ENCODE data around the gene VMP1. TPM values are rescaled to one million over a fixed set of nuclear protein-coding genes. Genes with fewer than 3 reads are reported as not detected.
"Not testable (repeated sequence)": the region's sequence is repeated elsewhere in the genome, so short reads cannot be mapped to it uniquely, and the experiment has no call there.

VMP1 gene
- total RNA-seq, 1 donor from 2014 or later: 479 TPM

DNA sequence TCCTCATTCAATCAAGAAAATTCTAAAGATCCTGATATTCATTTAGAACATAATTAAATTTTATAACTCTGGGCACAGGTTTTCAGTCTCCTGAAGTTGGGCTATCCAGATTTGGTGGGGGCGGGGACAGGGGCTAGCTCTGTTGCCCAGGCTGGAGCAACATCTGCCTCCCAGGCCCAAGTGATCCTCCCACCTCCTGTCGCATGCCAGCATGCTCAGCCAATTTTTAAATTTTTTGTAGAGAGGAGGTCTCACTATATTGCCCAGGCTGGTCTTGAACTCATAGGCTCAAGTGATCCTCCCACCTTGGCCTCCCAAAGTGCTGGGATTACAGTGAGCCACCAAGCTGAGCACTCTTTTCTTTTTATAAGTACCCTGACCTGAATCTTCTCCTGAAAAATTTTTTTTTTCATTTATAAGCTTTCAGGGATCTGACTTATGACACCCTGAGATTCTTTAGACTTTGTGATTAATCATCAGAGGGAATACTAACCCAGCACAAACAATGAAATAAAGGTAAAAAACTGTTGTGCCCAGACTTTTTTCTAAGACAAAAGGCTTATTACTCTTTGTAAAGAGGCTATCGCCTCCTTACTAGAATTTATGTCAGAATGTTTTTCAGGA is 122.7 kb downstream of the VMP1 start:
- DNase-seq (ENCODE audit: low spot score): peak; percentile 11
- intact Hi-C loops (cut with micrococcal nuclease): no loop called here
- Mint-ChIP-seq H3K36me3 (ENCODE audit: low read depth) (peaks cover 50% of the 10 kb centered on the region), H3K4me1 (ENCODE audit: low read depth) (peaks cover 64% of the 10 kb centered on the region), H3K4me3 (ENCODE audit: low read depth) (peak overlapping the region; percentile 85), H3K27ac (peak overlapping the region; percentile 99), H3K27me3 (ENCODE audit: low read depth) (no peaks in the 10 kb centered on the region), H3K9me3 (no peaks in the 10 kb centered on the region)

GRCh38 chr17:59830846-59831486 is 123.5 kb downstream of the VMP1 start:
- H3K9me3 Mint-ChIP-seq: no peaks in the 10 kb centered on the region
- H3K27ac Mint-ChIP-seq: peak overlapping the region; percentile 99
- H3K27me3 Mint-ChIP-seq (ENCODE audit: low read depth): no peaks in the 10 kb centered on the region
- peak; percentile 8 for DNase-seq (ENCODE audit: low spot score)
- intact Hi-C loops (cut with micrococcal nuclease): no loop called here
- H3K4me1 Mint-ChIP-seq (ENCODE audit: low read depth): peaks cover 57% of the 10 kb centered on the region
- H3K36me3 Mint-ChIP-seq (ENCODE audit: low read depth): peaks cover 42% of the 10 kb centered on the region
- H3K4me3 Mint-ChIP-seq (ENCODE audit: low read depth): peak overlapping the region; percentile 85

DNA sequence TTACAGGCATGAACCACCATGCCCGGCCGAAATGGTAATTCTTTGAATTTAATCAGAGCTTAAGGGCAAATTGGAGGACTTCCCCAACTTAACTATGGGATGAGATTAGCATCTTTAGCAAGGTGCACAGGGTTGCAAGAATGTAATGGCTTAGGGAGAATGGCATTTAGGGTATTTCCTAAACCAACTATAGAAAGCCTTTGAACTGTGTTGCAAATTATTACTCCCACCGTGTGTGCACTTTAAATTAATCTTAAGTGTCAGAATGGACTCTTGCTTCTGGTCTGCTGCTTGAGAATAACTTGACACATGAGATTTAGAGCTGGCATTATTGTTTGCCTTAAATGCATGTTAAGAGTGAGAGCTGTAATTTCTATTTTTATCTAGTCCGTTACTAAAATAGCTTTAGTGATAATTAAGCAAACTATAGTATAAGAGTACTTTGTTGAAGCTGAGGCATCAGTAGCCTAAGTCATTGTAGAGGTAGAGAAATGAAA is 125.5 kb downstream of the VMP1 start:
- no peak for DNase-seq (ENCODE audit: low spot score)
- Mint-ChIP-seq H3K27ac (peak overlapping the region; percentile 95), H3K27me3 (ENCODE audit: low read depth) (no peaks in the 10 kb centered on the region), H3K36me3 (ENCODE audit: low read depth) (peaks cover 30% of the 10 kb centered on the region), H3K9me3 (no peaks in the 10 kb centered on the region), H3K4me3 (ENCODE audit: low read depth) (peak overlapping the region; percentile 66), H3K4me1 (ENCODE audit: low read depth) (peaks cover 56% of the 10 kb centered on the region)
- intact Hi-C loops (cut with micrococcal nuclease): no loop called here

- peaks cover 31% of the 10 kb centered on the region for H3K4me1 Mint-ChIP-seq (ENCODE audit: low read depth)
- intact Hi-C loops (cut with micrococcal nuclease): loop anchor here (1.0 to 2.0 kb wide), 4 partner anchors 8 to 75 kb away; no protein-coding TSS in a partner anchor
Measured at GRCh38 chr17:59837308-59838051, 130.0 kb downstream of the VMP1 start.

GRCh38 chr17:59838052-59838916 is 130.8 kb downstream of the VMP1 start:
- DNase-seq (ENCODE audit: low spot score): peak; percentile 49
- H3K4me3 Mint-ChIP-seq (ENCODE audit: low read depth): peak overlapping the region; percentile 98
- H3K4me1 Mint-ChIP-seq (ENCODE audit: low read depth): peaks cover 30% of the 10 kb centered on the region
- H3K9me3 Mint-ChIP-seq: no peaks in the 10 kb centered on the region
- peak overlapping the region; percentile 99 for H3K27ac Mint-ChIP-seq
- peaks cover 66% of the 10 kb centered on the region for H3K36me3 Mint-ChIP-seq (ENCODE audit: low read depth)
- intact Hi-C loops (cut with micrococcal nuclease): no loop called here
- H3K27me3 Mint-ChIP-seq (ENCODE audit: low read depth): peaks cover 4% of the 10 kb centered on the region

More at GRCh38 chr17:59837308-59838051, 130.0 kb downstream of the VMP1 start:
- H3K27ac Mint-ChIP-seq: peak overlapping the region; percentile 99
- no peaks in the 10 kb centered on the region for H3K9me3 Mint-ChIP-seq
- H3K27me3 Mint-ChIP-seq (ENCODE audit: low read depth): peaks cover 4% of the 10 kb centered on the region
- peak overlapping the region; percentile 98 for H3K4me3 Mint-ChIP-seq (ENCODE audit: low read depth)
- peaks cover 63% of the 10 kb centered on the region for H3K36me3 Mint-ChIP-seq (ENCODE audit: low read depth)
- DNase-seq (ENCODE audit: low spot score): peak; percentile 77

- intact Hi-C loops (cut with micrococcal nuclease): no loop called here
- Mint-ChIP-seq H3K9me3 (no peaks in the 10 kb centered on the region), H3K4me1 (ENCODE audit: low read depth) (peaks cover 26% of the 10 kb centered on the region), H3K36me3 (ENCODE audit: low read depth) (peaks cover 63% of the 10 kb centered on the region), H3K27me3 (ENCODE audit: low read depth) (peaks cover 4% of the 10 kb centered on the region), H3K27ac (peak overlapping the region; percentile 99), H3K4me3 (ENCODE audit: low read depth) (peak overlapping the region; percentile 98)
- no peak for DNase-seq (ENCODE audit: low spot score)
Measured at GRCh38 chr17:59839651-59840328, 132.3 kb downstream of the VMP1 start.

- Mint-ChIP-seq H3K9me3 (no peaks in the 10 kb centered on the region), H3K4me3 (ENCODE audit: low read depth) (peak overlapping the region; percentile 98), H3K27ac (peak overlapping the region; percentile 99), H3K27me3 (ENCODE audit: low read depth) (peaks cover 4% of the 10 kb centered on the region), H3K36me3 (ENCODE audit: low read depth) (peaks cover 63% of the 10 kb centered on the region), H3K4me1 (ENCODE audit: low read depth) (peaks cover 31% of the 10 kb centered on the region)
- no peak for DNase-seq (ENCODE audit: low spot score)
- intact Hi-C loops (cut with micrococcal nuclease): no loop called here
Measured at GRCh38 chr17:59840329-59841090, 133.1 kb downstream of the VMP1 start.

GRCh38 chr17:59841091-59841881 is 133.8 kb downstream of the VMP1 start:
- not testable (repeated sequence) for DNase-seq (ENCODE audit: low spot score); H3K27me3 Mint-ChIP-seq (ENCODE audit: low read depth)

DNA sequence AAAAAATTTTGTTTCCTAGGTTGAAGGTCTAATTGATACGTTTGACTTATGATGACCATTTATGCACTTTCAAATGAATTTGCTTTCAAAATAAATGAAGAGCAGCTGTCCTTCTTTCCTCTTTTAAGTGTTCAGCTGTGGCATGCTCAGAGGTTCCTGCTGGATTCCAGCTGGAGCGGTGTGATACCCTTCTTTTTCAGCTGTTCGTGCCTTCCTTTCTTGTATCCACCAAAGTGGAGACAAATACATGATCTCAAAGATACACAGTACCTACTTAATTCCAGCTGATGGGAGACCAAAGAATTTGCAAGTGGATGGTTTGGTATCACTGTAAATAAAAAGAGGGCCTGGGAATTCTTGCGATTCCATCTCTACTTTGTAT is 134.4 kb downstream of the VMP1 start:
- H3K27ac Mint-ChIP-seq: peak overlapping the region; percentile 99
- H3K36me3 Mint-ChIP-seq (ENCODE audit: low read depth): peaks cover 58% of the 10 kb centered on the region
- H3K4me3 Mint-ChIP-seq (ENCODE audit: low read depth): peak overlapping the region; percentile 98
- H3K27me3 Mint-ChIP-seq (ENCODE audit: low read depth); DNase-seq (ENCODE audit: low spot score); H3K9me3 Mint-ChIP-seq: not testable (repeated sequence)
- intact Hi-C loops (cut with micrococcal nuclease): loop anchor here (2.0 kb wide), 2 partner anchors 13 to 223 kb away; partner anchors contain the start of gene CLTC
- H3K4me1 Mint-ChIP-seq (ENCODE audit: low read depth): peaks cover 36% of the 10 kb centered on the region

More at GRCh38 chr17:59841091-59841881, 133.8 kb downstream of the VMP1 start:
- intact Hi-C loops (cut with micrococcal nuclease); H3K9me3 Mint-ChIP-seq: not testable (repeated sequence)
- Mint-ChIP-seq H3K4me1 (ENCODE audit: low read depth) (peaks cover 36% of the 10 kb centered on the region), H3K4me3 (ENCODE audit: low read depth) (peak overlapping the region; percentile 98), H3K36me3 (ENCODE audit: low read depth) (peaks cover 63% of the 10 kb centered on the region), H3K27ac (peak overlapping the region; percentile 99)

- intact Hi-C loops (cut with micrococcal nuclease): loop anchor here (1.0 to 2.0 kb wide), 4 partner anchors 14 to 224 kb away; partner anchors contain the start of gene CLTC
Measured at GRCh38 chr17:59842901-59843652, 135.6 kb downstream of the VMP1 start.

More at GRCh38 chr17:59842901-59843652, 135.6 kb downstream of the VMP1 start:
- H3K4me1 Mint-ChIP-seq (ENCODE audit: low read depth): peaks cover 37% of the 10 kb centered on the region
- peaks cover 4% of the 10 kb centered on the region for H3K27me3 Mint-ChIP-seq (ENCODE audit: low read depth)
- H3K4me3 Mint-ChIP-seq (ENCODE audit: low read depth): peak overlapping the region; percentile 98
- peaks cover 54% of the 10 kb centered on the region for H3K36me3 Mint-ChIP-seq (ENCODE audit: low read depth)
- no peaks in the 10 kb centered on the region for H3K9me3 Mint-ChIP-seq
- DNase-seq (ENCODE audit: low spot score): peak; percentile 47
- peak overlapping the region; percentile 99 for H3K27ac Mint-ChIP-seq
